PFSK-1 (cell line): ENCODE measurements around the gene CSNK1G2.

Experiments
- FOXP2 ChIP-seq: optimal IDR thresholded peaks from 2 replicates; pipeline ENCODE3; 2011; ENCODE audit warnings: borderline replicate concordance, control low read depth, inconsistent platforms; ENCODE audit not compliant: insufficient read depth; ENCODE audit errors: extremely low read length, extremely low read depth
- POLR2AphosphoS5 ChIP-seq: IDR thresholded peaks from 2 replicates; pipeline ENCODE4 v1.6.1; 2012; ENCODE audit warnings: low read depth, mild to moderate bottlenecking, control low read depth, low read length, moderate library complexity
- REST ChIP-seq, 2 experiments: IDR thresholded peaks; 2 replicates each; pipeline versions ENCODE4 v1.6.1 to v1.8.0; 2011 to 2012; ENCODE audit warnings: low read depth in 2 of 2, low read length in 2 of 2, control low read depth in 1 of 2, inconsistent platforms in 1 of 2, mild to moderate bottlenecking in 1 of 2, moderate library complexity in 1 of 2; ENCODE audit not compliant: insufficient read depth in 1 of 2
- SIN3A ChIP-seq: IDR thresholded peaks from 2 replicates; pipeline ENCODE4 v1.6.1; 2012; ENCODE audit warnings: mild to moderate bottlenecking, low read length, moderate library complexity, borderline replicate concordance; ENCODE audit not compliant: insufficient read depth
- TAF1 ChIP-seq: IDR thresholded peaks from 2 replicates; pipeline ENCODE4 v1.6.1; 2012; ENCODE audit warnings: low read length, control low read depth, borderline replicate concordance; ENCODE audit not compliant: insufficient read depth

CSNK1G2 gene

GRCh38 chr19:1979017-1979416 lies 38.0 kb downstream of the CSNK1G2 start:
- TF ChIP-seq TAF1 = no peak
- TF ChIP-seq REST (IDR thresholded peaks at IDR 0.05; ENCODE audit: insufficient read depth in 1 of 2, low read depth in 2 of 2, low read length in 2 of 2) = no peak
- TF ChIP-seq POLR2AphosphoS5 = no peak
- no peak for TF ChIP-seq SIN3A
- no peak for TF ChIP-seq FOXP2

GRCh38 chr19:1979642-1980041 lies 38.7 kb downstream of the CSNK1G2 start:
- no peak for TF ChIP-seq FOXP2
- no peak for TF ChIP-seq POLR2AphosphoS5
- no peak for TF ChIP-seq SIN3A
- TF ChIP-seq TAF1 = no peak
- TF ChIP-seq REST (IDR thresholded peaks at IDR 0.05; ENCODE audit: insufficient read depth in 1 of 2, low read depth in 2 of 2, low read length in 2 of 2) = no peak

GRCh38 chr19:1980091-1980808 lies 39.3 kb downstream of the CSNK1G2 start:
- TF ChIP-seq TAF1 (no peak), SIN3A (no peak)

GRCh38 chr19:1980809-1981181 lies 39.8 kb downstream of the CSNK1G2 start:
- TF ChIP-seq TAF1 = no peak
- TF ChIP-seq FOXP2 = no peak
- no peak for TF ChIP-seq REST (IDR thresholded peaks at IDR 0.05; ENCODE audit: insufficient read depth in 1 of 2, low read depth in 2 of 2, low read length in 2 of 2)
- no peak for TF ChIP-seq SIN3A
- no peak for TF ChIP-seq POLR2AphosphoS5

- TF ChIP-seq FOXP2 = no peak
- no peak for TF ChIP-seq TAF1
- no peak for TF ChIP-seq SIN3A
- no peak for TF ChIP-seq REST (IDR thresholded peaks at IDR 0.05; ENCODE audit: insufficient read depth in 1 of 2, low read depth in 2 of 2, low read length in 2 of 2)
These were observed 40.3 kb downstream of the CSNK1G2 start for GRCh38 chr19:1981253-1981652.
